ENCODE results near the gene KSR1.
"Not testable (repeated sequence)": the region's sequence is repeated elsewhere in the genome, so short reads cannot be mapped to it uniquely, and the experiment has no call there.

KSR1 gene

DNA sequence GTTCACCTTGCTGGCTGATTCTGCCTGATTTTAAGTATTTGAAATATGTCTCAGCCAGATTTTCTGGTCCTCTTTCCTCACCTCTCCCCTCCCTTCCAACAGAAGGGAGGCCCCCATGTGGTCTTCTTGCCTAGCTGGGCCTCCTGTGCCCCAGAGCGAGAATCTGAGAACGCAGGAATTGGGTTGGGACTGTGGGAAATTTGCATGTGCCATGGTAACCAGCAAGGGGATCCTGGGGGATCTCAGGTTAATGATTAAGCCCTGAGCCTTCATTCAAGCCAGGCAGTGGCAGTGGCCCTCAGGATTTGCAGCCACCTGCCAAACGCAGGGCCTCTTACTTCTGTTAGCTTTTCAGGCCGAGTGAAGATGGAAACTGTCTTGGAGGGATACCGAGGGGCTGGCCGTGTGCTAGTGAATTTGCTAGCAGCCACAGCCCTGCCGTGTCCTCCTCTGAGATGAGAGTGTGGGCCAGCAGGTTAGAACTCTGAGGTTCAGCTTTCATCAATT, 40.2 kb downstream of the KSR1 start:
- peak; percentile 33 for DNase-seq

DNA sequence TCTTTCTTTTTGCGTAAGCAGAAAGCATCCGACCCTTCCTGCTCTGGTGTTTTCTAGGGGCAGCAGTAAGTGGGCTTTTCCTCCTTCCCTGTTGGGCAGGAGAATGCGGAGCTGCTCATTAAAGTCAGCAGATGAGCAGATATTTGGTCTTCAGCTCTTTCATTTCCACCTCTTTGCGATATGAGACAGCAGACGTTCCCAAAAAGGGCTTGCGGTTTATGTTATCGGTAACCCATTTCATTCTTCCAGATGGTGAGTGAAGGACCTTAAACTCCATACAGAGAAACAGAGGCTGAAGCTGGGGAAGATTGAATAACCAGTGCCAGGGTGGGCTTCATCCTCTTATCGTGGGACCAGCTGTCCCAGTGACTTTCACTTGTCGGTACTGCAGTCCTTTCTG, 40.7 kb downstream of the KSR1 start:
- no peak for DNase-seq

DNA sequence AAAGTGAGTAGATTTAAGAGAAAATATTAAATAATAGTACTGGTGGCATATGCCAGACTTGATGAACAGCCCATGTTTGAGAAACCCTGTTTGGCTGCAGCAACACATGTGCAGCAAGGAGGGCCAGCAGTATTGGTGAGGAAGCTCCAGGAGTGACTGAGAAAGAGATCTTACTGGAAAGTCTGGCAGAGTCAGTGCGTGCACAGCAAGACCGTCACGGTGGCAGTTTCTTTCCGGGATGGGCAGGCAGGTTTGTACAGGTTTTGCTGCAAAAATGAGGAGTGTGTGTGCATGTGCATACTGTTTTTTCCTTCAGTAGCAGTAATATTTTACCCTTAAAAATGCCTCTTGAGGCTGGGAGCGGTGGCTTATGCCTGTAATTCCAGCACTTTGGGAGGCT, 41.4 kb downstream of the KSR1 start:
- no peak for DNase-seq

GRCh38 chr17:27498615-27499309, 42.5 kb downstream of the KSR1 start:
- no peak for DNase-seq

- DNase-seq, result no peak
Observed at GRCh38 chr17:27499451-27500265, 43.4 kb downstream of the KSR1 start.

DNA sequence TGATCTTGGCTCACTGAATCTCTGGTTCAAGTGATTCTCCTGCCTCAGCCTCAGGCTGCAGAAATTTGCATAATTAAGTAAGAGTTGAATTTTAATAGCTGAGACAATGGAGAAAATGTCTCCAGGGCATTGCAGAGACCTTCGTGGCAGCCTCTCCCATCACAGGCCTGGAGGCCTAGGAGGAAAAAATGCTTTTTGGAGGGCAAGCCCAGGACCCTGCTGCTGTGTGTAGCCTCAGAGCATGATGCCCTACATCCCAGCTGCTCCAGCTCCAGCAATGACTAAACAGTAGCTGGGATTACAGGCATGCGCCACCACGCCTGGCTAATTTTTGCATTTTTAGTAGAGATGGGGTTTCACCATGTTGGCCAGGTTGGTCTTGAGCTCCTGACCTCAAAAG, 45.1 kb downstream of the KSR1 start:
- DNase-seq, result not testable (repeated sequence)

DNA sequence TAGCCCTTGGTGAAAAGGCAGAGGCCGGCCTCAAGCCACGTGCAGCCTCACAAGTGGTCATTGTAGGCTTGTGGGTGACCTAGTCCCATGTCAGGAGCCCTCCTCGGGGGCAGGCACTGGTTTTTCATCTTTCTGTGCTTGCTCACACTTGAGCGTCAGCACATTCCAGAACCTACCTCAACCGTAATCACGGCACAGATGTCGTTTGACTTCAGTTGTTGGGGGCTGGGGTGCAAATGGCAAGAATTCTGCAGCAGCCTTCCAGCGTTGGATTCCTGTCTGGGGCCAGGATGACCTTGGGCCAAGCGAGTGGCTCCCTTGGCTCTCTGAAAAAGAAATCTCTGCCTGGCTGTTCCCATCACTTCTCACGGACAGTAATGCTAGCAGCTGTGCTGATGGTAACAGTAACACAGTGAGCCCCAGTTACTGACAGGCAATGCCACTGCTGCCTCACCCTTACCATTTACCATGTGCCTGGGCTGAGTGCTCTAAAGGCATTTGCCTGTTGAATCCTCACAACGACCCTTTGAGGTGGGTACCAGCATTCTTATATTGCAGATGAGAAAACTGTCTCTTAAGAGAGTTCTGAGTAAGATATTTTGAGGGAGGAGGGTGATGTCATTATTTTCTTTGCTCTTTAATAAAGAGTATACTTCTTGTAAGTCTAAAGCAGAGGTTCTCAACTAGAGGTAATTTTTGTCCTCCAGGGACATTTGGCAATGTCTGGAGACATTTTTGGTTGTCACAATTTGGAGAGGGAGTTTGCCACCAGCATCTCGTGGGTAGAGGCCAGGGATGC, 46.5 kb downstream of the KSR1 start:
- DNase-seq, result no peak

- no peak for DNase-seq
Observed at GRCh38 chr17:27503611-27504010, 47.4 kb downstream of the KSR1 start.

DNA sequence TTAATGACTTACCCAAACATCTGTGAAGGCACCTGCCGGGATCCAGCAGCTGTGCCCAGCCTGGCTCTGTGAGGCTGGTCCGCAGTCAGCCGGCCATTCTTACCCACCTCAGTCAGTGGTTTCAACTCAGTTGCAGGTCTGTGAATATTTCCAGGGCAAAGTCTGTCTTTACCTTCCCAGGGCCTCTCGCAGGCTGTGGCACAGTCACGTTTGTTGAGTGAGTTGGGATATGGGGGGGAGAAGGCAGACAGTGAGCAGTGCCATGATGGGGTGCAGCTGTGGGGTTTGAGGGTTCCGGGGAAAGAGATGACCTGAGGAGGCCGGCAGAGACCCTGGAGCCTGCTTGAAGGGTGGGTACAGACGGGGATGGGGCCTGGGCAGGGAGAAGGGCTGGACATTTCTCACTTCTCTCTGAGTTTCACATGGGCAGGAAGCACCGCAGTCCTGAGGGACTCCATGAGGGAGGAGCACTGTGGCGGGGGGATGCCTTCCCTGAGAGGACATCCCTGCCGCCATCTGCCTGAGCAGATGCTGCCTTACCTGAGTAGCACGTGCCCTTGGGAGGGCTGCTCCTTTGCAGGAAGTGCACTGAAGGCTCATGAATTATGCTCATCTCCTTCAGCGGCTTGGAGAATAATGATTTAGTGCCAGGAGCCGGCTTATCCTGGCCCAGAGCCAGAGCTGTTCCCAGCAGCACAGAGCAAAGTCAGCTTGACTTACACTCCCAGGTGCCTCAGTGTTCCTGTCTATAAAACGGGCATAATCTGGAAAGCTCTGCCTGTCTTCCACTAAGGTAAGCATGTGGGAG, 48.1 kb downstream of the KSR1 start:
- no peak for DNase-seq

DNA sequence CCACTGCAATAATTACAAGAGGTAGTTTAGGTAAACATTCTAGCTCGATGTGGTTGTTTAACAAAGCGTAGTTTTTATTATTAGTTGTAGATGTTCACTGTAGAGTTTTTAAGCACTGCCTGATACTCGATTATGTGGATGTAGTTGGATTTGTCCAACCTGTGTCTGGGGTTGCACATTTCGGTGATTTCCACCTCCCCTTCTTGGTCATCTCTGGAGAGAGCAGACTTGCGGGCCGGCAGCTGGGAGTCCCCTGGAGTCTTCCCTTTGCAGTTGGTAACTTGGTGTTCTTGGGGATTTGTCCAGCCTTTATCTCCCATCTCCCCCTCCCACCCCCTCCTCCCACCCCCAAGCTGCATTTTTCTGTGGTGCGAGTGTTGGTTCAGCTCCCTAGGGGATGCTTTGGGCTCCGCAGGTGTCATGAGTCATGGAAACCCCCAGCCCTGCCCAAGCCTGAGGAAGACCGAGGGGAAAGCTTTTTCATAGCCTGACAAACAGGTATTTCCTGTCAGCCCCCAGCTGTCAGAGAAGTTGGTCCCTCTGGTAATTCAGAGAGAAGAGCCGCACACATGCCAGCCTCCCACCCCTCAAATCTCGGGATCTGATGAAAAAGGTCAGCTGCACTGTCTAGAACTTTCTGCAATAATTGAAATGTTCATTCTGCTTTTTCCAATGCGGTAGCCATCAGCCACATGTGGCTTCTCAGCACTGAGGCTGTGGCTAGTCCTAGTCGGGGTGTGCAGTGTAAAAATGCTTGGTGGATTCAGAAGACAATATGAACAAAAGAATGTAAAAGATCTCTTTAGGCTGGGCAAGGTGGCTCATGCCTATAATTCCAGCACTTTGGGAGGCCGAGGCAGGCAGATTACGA, 50.3 kb downstream of the KSR1 start:
- DNase-seq, result peak; percentile 58

DNA sequence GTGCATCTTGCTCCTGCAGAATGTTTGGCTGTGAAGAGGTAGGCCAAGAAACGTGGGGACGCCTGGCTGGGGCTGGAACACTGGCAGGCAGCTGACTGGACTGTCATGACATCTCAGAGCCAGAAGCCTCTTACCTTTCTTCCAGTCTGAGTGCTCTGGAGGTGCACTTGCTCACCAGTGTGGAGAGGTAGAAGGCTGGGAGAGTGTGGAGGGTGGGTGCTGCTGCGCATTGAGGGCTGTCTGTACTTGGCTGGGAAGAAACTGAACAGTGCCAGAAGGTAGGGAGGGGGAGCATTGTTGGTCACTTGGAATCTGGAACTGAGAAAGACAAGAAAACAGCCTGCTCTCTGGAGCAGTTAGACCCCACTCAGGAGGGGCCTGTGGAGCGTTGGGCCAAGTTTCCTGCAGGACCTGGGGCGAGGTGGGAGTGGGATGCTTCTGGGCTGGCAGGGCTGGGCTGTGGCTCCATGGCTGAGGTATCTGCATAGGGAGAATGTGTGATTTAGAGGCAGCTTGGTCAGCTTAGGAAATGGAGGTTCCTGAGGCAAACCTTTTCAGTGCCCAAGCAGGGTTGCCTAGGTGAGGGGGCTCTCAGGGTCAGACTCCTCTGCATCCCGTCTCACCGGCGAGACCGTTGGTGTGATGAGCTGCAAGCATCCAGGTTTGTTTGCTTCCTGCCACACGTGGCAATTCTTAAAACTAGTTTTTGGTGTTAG, 55.1 kb downstream of the KSR1 start:
- DNase-seq, result no peak

GRCh38 chr17:27512031-27512430, 55.8 kb downstream of the KSR1 start:
- no peak for DNase-seq

DNA sequence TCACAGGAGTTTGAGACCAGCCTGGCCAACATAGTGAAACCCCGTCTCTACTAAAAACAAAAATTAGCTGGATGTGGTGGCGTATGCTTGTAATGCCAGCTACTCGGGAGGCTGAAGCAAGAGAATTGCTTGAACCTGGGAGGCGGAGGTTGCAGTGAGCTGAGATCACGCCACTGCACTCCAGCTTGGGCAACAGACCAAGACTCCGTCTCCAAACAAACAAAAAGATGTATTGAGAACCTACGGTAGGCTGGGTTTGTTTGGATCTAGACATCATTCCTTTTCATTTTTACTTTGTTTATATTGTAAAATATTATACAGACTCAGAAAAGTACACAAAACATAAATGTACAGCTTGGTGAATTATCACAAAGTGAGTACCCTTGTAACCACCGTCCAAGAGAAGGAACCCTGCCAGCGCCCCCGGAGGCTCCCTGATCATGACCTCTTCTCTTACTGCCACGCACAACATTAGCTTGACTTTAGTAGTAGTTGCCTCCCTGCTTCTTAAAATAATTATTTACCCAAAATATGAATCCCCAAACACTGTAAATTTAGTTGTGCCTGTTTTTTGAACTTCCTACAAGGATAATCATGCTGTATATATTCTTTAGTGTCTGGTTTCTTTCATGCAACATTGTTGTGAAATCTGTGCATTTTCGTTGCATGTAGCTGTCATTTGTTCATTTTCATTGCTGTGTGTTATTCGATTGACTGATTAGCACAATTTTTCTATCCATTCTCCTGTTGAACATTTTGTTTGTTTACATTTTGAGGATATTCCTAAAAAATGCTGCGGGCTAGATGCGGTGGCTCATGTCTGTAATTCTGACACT, 56.5 kb downstream of the KSR1 start:
- no peak for DNase-seq

DNA sequence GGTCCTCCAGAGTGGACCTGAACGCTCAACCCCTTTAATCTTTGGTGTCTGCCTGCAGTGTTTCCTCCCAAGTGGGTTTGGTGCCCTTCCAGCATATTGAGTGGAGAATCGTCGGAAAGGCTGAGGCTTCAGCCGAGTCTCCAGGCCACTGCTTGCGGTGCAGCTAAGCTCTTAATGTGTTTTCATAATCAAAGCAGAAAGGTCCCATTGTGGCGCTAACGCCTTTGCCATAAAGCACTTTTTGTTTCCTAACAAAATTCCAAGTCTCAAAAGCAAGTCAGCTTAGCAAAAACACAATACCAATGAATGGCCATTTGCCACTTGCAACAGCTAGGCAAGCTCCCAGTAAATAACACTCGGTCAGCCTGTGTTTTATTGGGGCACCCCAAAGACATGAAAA, 57.6 kb downstream of the KSR1 start:
- DNase-seq, result no peak

DNA sequence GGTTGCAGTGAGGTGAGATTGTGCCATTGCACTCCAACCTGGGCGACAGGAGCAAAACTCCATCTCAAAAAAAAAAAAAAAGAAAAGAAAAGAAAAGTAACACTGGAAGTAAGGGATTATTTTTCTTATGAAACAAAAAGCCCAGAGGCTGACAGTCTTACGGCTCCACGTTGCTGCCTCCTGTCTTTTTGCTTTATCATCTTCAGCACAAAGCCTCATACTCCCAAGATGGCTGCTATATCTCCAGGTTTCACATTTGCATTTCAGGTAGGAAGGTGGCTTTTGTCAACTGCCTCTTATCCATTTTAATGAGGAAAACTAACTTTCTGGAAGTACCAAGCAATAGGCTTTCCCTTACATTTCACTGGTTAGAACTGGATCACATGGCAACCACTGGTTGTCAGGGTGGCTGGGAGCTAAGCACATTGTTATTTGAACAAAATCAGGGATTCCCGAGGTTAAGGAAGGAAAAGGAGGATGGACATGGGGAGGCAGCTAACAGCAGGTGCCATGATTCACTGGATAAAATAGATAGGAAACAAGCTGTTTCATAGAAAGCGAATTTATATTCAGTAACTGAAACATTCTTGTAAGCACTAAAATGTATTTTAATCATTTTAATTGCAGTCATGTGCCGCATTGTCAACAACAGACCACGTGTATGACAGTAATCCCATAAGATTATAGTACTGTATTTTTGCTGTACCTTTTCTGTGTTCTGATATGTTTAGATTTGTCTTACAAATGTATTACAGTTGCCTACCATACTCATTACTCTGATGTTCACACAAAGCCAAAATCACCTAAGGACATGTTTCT, 58.6 kb downstream of the KSR1 start:
- DNase-seq, result peak; percentile 8

DNA sequence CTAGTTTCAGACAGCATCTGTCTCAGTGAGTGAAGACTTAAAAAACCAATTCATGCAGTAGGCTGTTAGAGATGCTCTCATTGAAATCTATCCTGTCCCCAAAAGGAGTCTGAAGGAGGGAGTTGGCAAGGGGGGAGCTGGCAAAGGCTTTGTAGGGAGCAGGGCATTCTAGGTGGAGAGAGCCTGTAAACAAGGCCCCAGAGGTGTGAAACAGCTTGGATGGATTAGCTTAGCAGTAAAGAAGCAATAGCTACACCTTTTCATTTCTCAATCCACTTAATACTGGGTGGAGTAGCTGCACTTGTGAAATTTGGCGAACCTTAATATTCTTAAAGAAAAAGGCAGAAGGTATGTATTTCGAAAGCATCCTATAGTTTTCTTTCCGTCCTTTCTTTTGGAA, 61.8 kb downstream of the KSR1 start:
- no peak for DNase-seq

DNA sequence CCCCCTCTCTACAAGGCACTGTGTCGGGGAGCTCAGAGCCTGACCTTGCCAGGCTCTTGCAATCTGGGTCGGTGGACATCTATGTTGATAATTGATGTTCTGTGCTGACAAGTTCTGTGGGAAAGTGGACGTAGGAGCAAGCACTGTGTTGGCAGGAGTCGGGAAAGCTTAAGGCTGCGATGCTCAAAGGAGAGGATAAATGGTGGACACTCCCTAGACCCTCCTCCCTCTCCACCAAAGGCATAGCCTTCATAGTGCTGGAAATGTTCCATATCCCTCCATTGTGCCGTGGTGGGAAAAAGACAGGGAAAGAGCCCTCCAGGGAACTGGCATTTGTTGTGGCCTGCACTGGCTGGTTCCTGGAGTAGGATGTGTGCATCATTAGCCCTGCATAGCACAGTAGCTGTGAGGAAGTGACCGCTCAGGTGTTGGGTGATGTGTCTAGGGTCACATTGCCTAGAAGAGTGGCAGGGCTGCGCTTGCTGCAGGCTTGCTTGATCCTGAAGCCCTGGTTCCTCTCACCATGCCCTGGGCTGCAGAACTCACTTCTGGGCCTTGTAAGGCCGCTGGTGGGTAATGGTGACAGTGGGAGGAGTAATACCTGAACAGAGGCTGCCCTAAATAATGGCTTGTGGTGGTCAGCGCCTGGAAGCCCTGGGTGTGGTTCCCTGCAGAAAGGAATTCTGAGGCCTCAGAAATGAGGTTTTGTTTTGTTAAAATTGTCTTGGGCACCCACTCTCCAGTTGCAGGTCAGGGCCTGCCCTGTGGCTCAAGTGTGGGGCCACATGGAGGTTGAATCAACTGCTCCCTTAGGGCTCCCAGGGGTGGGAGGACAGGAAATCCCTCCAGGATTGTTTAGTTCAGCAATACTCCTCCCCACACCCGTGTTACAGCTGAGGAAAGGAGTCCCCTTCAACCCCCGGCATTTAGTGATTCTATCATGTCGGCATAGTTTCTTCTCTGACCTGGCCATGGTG, 62.6 kb downstream of the KSR1 start:
- no peak for DNase-seq

DNA sequence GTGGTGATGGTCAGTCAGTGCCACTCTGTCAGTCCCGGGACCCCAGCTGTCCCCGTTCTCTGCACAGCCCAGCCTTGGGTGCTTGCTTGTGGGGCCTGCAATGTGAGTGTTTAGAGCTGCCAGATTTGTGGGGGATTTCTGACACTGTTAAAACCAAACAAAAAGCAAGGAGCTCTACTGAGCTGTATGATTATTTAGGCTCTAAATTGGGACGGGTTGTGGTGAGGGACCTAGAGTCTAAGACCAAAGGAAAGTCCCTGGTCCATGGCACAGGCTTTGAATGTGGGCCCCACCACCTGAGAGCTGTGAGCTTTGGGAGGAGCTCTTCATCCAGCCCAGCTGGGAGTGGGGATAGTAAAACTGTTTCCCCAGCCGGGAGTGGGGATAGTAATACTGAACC, 63.3 kb downstream of the KSR1 start:
- no peak for DNase-seq

Data from NCI-H146 (cell line).